ENCODE measurements around the gene PHKG2. TPM values are rescaled to one million over a fixed set of nuclear protein-coding genes. Genes with fewer than 3 reads are reported as not detected.

The PHKG2 gene
- polyA plus RNA-seq, 3 donors: 45.4 to 115 (median 54.2) TPM

DNA sequence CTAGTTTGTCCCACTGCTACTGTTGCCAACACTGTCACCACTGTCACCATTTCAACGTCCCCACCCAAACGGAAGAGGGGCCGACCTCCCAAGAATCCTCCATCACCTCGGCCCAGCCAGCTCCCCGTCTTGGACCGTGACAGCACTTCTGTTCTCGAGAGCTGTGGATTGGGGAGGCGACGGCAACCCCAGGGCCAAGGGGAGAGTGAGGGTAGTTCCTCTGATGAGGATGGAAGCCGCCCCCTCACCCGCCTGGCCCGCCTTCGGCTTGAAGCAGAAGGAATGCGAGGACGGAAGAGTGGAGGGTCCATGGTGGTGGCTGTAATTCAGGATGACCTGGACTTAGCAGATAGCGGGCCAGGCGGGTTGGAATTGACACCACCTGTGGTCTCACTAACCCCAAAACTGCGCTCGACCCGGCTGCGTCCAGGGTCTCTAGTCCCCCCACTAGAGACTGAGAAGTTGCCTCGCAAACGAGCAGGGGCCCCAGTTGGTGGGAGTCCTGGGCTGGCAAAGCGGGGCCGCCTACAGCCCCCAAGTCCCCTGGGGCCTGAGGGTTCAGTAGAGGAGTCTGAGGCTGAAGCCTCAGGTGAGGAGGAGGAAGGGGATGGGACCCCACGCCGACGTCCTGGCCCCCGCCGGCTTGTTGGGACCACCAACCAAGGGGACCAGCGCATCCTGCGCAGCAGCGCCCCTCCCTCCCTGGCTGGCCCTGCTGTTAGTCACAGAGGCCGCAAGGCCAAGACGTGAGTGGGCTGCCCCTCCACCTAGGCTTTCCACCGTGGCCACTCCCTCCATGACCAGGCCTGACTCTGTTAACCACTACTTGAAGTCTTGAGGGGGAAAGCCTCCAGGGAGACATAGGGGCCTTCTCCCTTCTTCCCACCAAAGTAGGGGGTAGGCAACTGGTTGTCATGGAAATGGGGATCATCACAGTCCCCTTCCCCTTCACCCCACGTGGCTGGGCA, 9.0 kb upstream of the PHKG2 start:
- WGBS (ENCODE audit: insufficient coverage): 94% methylated on average over 26 of the region's 37 CpGs
- peaks cover 1% of the 10 kb centered on the region for H3K4me1 Mint-ChIP-seq
- no peaks in the 10 kb centered on the region for H3K27me3 ChIP-seq (ENCODE audit: control insufficient read depth in 2 of 2, insufficient read depth in 2 of 2, low read length in 2 of 2)
- H3K4me3 Mint-ChIP-seq: no peak overlapping the region
- H3K27ac ChIP-seq (ENCODE audit: low read depth in 1 of 2, low read length in 2 of 2): no peak overlapping the region
- intact Hi-C loops (cut with micrococcal nuclease): no loop called here
- peaks cover 0 to 1% (median 0%) of the 10 kb centered on the region in 3 donors for H3K27me3 Mint-ChIP-seq (ENCODE audit: low read depth in 3 of 3)
- H4K20me1 ChIP-seq (ENCODE audit: insufficient read depth, low read length): peaks cover 35% of the 10 kb centered on the region
- no peak overlapping the region for H2AFZ ChIP-seq (ENCODE audit: insufficient read depth, low read depth, low read length, poor library complexity, severe bottlenecking)
- H3K4me2 ChIP-seq (replicated peaks; ENCODE audit: extremely low read depth, low read length, poor library complexity, severe bottlenecking): no peak overlapping the region
- H3K9me3 Mint-ChIP-seq: peaks cover 0 to 1% (median 0%) of the 10 kb centered on the region in 7 donors
- no peak for DNase-seq
- no peaks in the 10 kb centered on the region for H3K9me3 ChIP-seq (replicated peaks in 1 of 2; ENCODE audit: control insufficient read depth in 1 of 2, insufficient read depth in 1 of 2, low read length in 2 of 2)
- H3K4me1 ChIP-seq (ENCODE audit: control insufficient read depth in 1 of 2, insufficient read depth in 2 of 2, low read length in 2 of 2): no peaks in the 10 kb centered on the region
- H3K27ac Mint-ChIP-seq: peak overlapping the region in 1 of 7 donors; percentile 54
- H3K4me3 ChIP-seq (replicated peaks in 1 of 3; ENCODE audit: low read depth in 2 of 3, low read length in 3 of 3): no peak overlapping the region
- no peak for TF ChIP-seq CTCF (IDR thresholded peaks at IDR 0.05)
- peaks cover 6% of the 10 kb centered on the region for H3K79me2 ChIP-seq (ENCODE audit: insufficient read depth, low read length)
- H3K9ac ChIP-seq (ENCODE audit: insufficient read depth, low read length, poor library complexity, severe bottlenecking): no peak overlapping the region
- peaks cover 77 to 94% of the 10 kb centered on the region in 2 donors for H3K36me3 ChIP-seq (replicated peaks in 1 of 2; ENCODE audit: control insufficient read depth in 1 of 2, insufficient read depth in 2 of 2, low read length in 2 of 2)
- peaks cover 79 to 88% of the 10 kb centered on the region in 2 donors for H3K36me3 Mint-ChIP-seq

- Mint-ChIP-seq H3K27me3 (ENCODE audit: low read depth in 3 of 3) (peaks cover 0 to 1% (median 0%) of the 10 kb centered on the region in 3 donors), H3K9me3 (peaks cover 0 to 1% (median 0%) of the 10 kb centered on the region in 7 donors), H3K4me1 (peaks cover 1% of the 10 kb centered on the region), H3K4me3 (no peak overlapping the region), H3K36me3 (peaks cover 78 to 87% of the 10 kb centered on the region in 2 donors), H3K27ac (peak overlapping the region in 4 of 7 donors; percentile 15 to 78 (median 63))
- no peak overlapping the region for H3K9ac ChIP-seq (ENCODE audit: insufficient read depth, low read length, poor library complexity, severe bottlenecking)
- H2AFZ ChIP-seq (ENCODE audit: insufficient read depth, low read depth, low read length, poor library complexity, severe bottlenecking): no peak overlapping the region
- no peaks in the 10 kb centered on the region for H3K27me3 ChIP-seq (ENCODE audit: control insufficient read depth in 2 of 2, insufficient read depth in 2 of 2, low read length in 2 of 2)
- no peaks in the 10 kb centered on the region for H3K4me1 ChIP-seq (ENCODE audit: control insufficient read depth in 1 of 2, insufficient read depth in 2 of 2, low read length in 2 of 2)
- no peaks in the 10 kb centered on the region for H3K9me3 ChIP-seq (replicated peaks in 1 of 2; ENCODE audit: control insufficient read depth in 1 of 2, insufficient read depth in 1 of 2, low read length in 2 of 2)
- H3K36me3 ChIP-seq (replicated peaks in 1 of 2; ENCODE audit: control insufficient read depth in 1 of 2, insufficient read depth in 2 of 2, low read length in 2 of 2): peaks cover 75 to 93% of the 10 kb centered on the region in 2 donors
- intact Hi-C loops (cut with micrococcal nuclease): no loop called here
- peaks cover 35% of the 10 kb centered on the region for H4K20me1 ChIP-seq (ENCODE audit: insufficient read depth, low read length)
- DNase-seq: no peak
- 78% methylated on average over 6 of the region's 8 CpGs for WGBS (ENCODE audit: insufficient coverage)
- H3K4me3 ChIP-seq (replicated peaks in 1 of 3; ENCODE audit: low read depth in 2 of 3, low read length in 3 of 3): no peak overlapping the region
- no peak for TF ChIP-seq CTCF (IDR thresholded peaks at IDR 0.05)
- H3K27ac ChIP-seq (ENCODE audit: low read depth in 1 of 2, low read length in 2 of 2): peak overlapping the region in 1 of 2 donors; percentile 15
- H3K79me2 ChIP-seq (ENCODE audit: insufficient read depth, low read length): peaks cover 6% of the 10 kb centered on the region
- H3K4me2 ChIP-seq (replicated peaks; ENCODE audit: extremely low read depth, low read length, poor library complexity, severe bottlenecking): no peak overlapping the region
These were observed 7.6 kb upstream of the PHKG2 start for GRCh38 chr16:30740364-30741251.

All from CD14-positive monocyte (primary cell).